ENCODE measurements around the gene ADPRM. TPM values are rescaled to one million over a fixed set of nuclear protein-coding genes. Genes with fewer than 3 reads are reported as not detected.

The ADPRM gene
- total and polyA plus RNA-seq, 7 donors: 8.9 to 15.8 (median 12.2) TPM

- ATAC-seq (peak in 2 of 4 donors; percentile 19 to 22), DNase-seq (no peak)
- H3K36me3 ChIP-seq (ENCODE audit: insufficient read depth in 1 of 2, low read depth in 1 of 2): no peaks in the 10 kb centered on the region
- intact Hi-C loops (cut with DNase I): no loop called here
- no peak overlapping the region for H3K4me3 ChIP-seq
- H3K9me3 ChIP-seq: no peaks in the 10 kb centered on the region
- no peak overlapping the region for H3K27ac ChIP-seq
- peaks cover 4% of the 10 kb centered on the region for H3K4me1 ChIP-seq
- 51 to 76% (median 55%) methylated on average over 6 of the region's 6 CpGs for WGBS, 3 donors
- H3K27me3 ChIP-seq (ENCODE audit: insufficient read depth in 3 of 3, low read length in 2 of 3): no peaks in the 10 kb centered on the region
- TF ChIP-seq CTCF (IDR thresholded peaks at IDR 0.05): no peak
These were observed 47.8 kb downstream of the ADPRM start for GRCh38 chr17:10745231-10745630.

- 48 to 59% (median 52%) methylated on average over 9 of the region's 9 CpGs for WGBS, 3 donors
- ATAC-seq (no peak), DNase-seq (no peak)
- no peak overlapping the region for H3K27ac ChIP-seq
- TF ChIP-seq CTCF (IDR thresholded peaks at IDR 0.05): no peak
- no peaks in the 10 kb centered on the region for H3K9me3 ChIP-seq
- H3K4me3 ChIP-seq: no peak overlapping the region
- H3K36me3 ChIP-seq (ENCODE audit: insufficient read depth in 1 of 2, low read depth in 1 of 2): no peaks in the 10 kb centered on the region
- intact Hi-C loops (cut with DNase I): no loop called here
- no peaks in the 10 kb centered on the region for H3K4me1 ChIP-seq
- no peaks in the 10 kb centered on the region for H3K27me3 ChIP-seq (ENCODE audit: insufficient read depth in 3 of 3, low read length in 2 of 3)
These were observed 51.3 kb downstream of the ADPRM start for GRCh38 chr17:10748531-10749181.

GRCh38 chr17:10750210-10750609 lies 52.8 kb downstream of the ADPRM start:
- no peaks in the 10 kb centered on the region for H3K4me1 ChIP-seq
- intact Hi-C loops (cut with DNase I): no loop called here
- ATAC-seq: no peak
- no peak overlapping the region for H3K27ac ChIP-seq
- TF ChIP-seq CTCF (IDR thresholded peaks at IDR 0.05): no peak
- WGBS, 3 donors: 67 to 73% (median 68%) methylated on average over 4 of the region's 4 CpGs
- no peaks in the 10 kb centered on the region for H3K36me3 ChIP-seq (ENCODE audit: insufficient read depth in 1 of 2, low read depth in 1 of 2)
- H3K9me3 ChIP-seq: no peaks in the 10 kb centered on the region
- no peaks in the 10 kb centered on the region for H3K27me3 ChIP-seq (ENCODE audit: insufficient read depth in 3 of 3, low read length in 2 of 3)
- no peak overlapping the region for H3K4me3 ChIP-seq
- DNase-seq: no peak

- no peaks in the 10 kb centered on the region for H3K9me3 ChIP-seq
- H3K36me3 ChIP-seq (ENCODE audit: insufficient read depth in 1 of 2, low read depth in 1 of 2): no peaks in the 10 kb centered on the region
- H3K4me3 ChIP-seq: no peak overlapping the region
- ATAC-seq (no peak), DNase-seq (no peak)
- H3K4me1 ChIP-seq: no peaks in the 10 kb centered on the region
- no peak overlapping the region for H3K27ac ChIP-seq
- no peaks in the 10 kb centered on the region for H3K27me3 ChIP-seq (ENCODE audit: insufficient read depth in 3 of 3, low read length in 2 of 3)
- intact Hi-C loops (cut with DNase I): no loop called here
- TF ChIP-seq CTCF (IDR thresholded peaks at IDR 0.05): no peak
- 84 to 89% (median 84%) methylated on average over 3 of the region's 3 CpGs for WGBS, 3 donors
These were observed 54.2 kb downstream of the ADPRM start for GRCh38 chr17:10751563-10751962.

GRCh38 chr17:10752696-10753095 lies 55.3 kb downstream of the ADPRM start:
- WGBS, 3 donors: 87 to 93% (median 89%) methylated on average over 10 of the region's 10 CpGs
- no peak for TF ChIP-seq CTCF (IDR thresholded peaks at IDR 0.05)
- no peaks in the 10 kb centered on the region for H3K36me3 ChIP-seq (ENCODE audit: insufficient read depth in 1 of 2, low read depth in 1 of 2)
- no peak for ATAC-seq
- intact Hi-C loops (cut with DNase I): no loop called here
- peaks cover under 1% of the 10 kb centered on the region for H3K4me1 ChIP-seq
- no peak overlapping the region for H3K4me3 ChIP-seq
- no peak overlapping the region for H3K27ac ChIP-seq
- no peaks in the 10 kb centered on the region for H3K27me3 ChIP-seq (ENCODE audit: insufficient read depth in 3 of 3, low read length in 2 of 3)
- DNase-seq: no peak
- no peaks in the 10 kb centered on the region for H3K9me3 ChIP-seq

Data from psoas muscle (tissue), 8 donors.